Mesendoderm (in vitro differentiated cells): Measurements from ENCODE around the gene VRK2.

Experiments used
- DNase-seq: peaks from one replicate; pipeline ENCODE4 v3.0.0; 2013
- H2AK5ac ChIP-seq: 2 replicates; pipeline ENCODE4 v1.6.1; 2013; ENCODE audit warnings: low read length, inconsistent platforms
- H2BK120ac ChIP-seq: 2 replicates; pipeline ENCODE4 v1.6.1; 2013; ENCODE audit warnings: low read depth, mild to moderate bottlenecking, low read length, moderate library complexity, mixed read lengths
- H2BK15ac ChIP-seq: replicated peaks from 2 replicates; pipeline ENCODE4 v1.6.1; 2013; ENCODE audit warnings: low read depth, mild to moderate bottlenecking, moderate library complexity
- H2BK5ac ChIP-seq: 2 replicates; pipeline ENCODE4 v1.6.1; 2013; ENCODE audit warnings: low read length, inconsistent platforms
- H3K18ac ChIP-seq: 2 replicates; pipeline ENCODE4 v1.6.1; 2013; ENCODE audit warnings: mild to moderate bottlenecking, low read length, mixed read lengths
- H3K23ac ChIP-seq: one replicate; pipeline ENCODE4 v1.6.1; 2013; ENCODE audit warnings: low read length
- H3K27ac ChIP-seq: 2 replicates; pipeline ENCODE4 v1.5.1; 2013; ENCODE audit warnings: low read depth, mild to moderate bottlenecking, inconsistent platforms, low read length, moderate library complexity
- H3K27me3 ChIP-seq: 2 replicates; pipeline ENCODE4 v1.6.1; 2013; ENCODE audit warnings: low read length, control low read depth, mild to moderate bottlenecking, inconsistent platforms; ENCODE audit not compliant: insufficient read depth, poor library complexity
- H3K36me3 ChIP-seq: 2 replicates; pipeline ENCODE4 v1.6.1; 2013; ENCODE audit warnings: low read length, inconsistent platforms; ENCODE audit not compliant: control insufficient read depth, insufficient read depth
- H3K4ac ChIP-seq: one replicate; pipeline ENCODE4 v1.6.1; 2013; ENCODE audit warnings: low read depth, mild to moderate bottlenecking, low read length, moderate library complexity
- H3K4me1 ChIP-seq: 2 replicates; pipeline ENCODE4 v1.6.1; 2013; ENCODE audit warnings: low read depth, low read length, inconsistent platforms; ENCODE audit not compliant: control insufficient read depth
- H3K4me2 ChIP-seq: 2 replicates; pipeline ENCODE4 v1.6.1; 2013; ENCODE audit warnings: low read length
- H3K4me3 ChIP-seq: 2 replicates; pipeline ENCODE4 v1.5.1; 2013; ENCODE audit warnings: mild to moderate bottlenecking, low read length
- H3K56ac ChIP-seq: one replicate; pipeline ENCODE4 v1.6.1; 2013; ENCODE audit warnings: low read length
- H3K79me1 ChIP-seq: 2 replicates; pipeline ENCODE4 v1.6.1; 2013; ENCODE audit warnings: low read length, inconsistent platforms
- H3K79me2 ChIP-seq: 2 replicates; pipeline ENCODE4 v1.6.1; 2013; ENCODE audit warnings: mild to moderate bottlenecking, low read length; ENCODE audit not compliant: control insufficient read depth, insufficient read depth
- H3K9ac ChIP-seq: 2 replicates; pipeline ENCODE4 v1.6.1; 2013; ENCODE audit warnings: low read length, inconsistent platforms
- H4K5ac ChIP-seq: one replicate; pipeline ENCODE4 v1.6.1; 2013; ENCODE audit warnings: low read length
- H4K8ac ChIP-seq: one replicate; pipeline ENCODE4 v1.6.1; 2013; ENCODE audit warnings: low read depth, mild to moderate bottlenecking, control low read depth, low read length, moderate library complexity
- WGBS: extraction: QIAGEN DNeasy Blood & Tissue Kit; methylation state at CpG from one replicate; pipeline ENCODE4 v1.1.7; 2013; ENCODE audit warnings: low lambda C conversion rate, missing lambda C conversion rate; ENCODE audit not compliant: insufficient coverage; ENCODE audit errors: extremely low coverage; 5-methylcytosine and 5-hydroxymethylcytosine counted together

The VRK2 gene

DNA sequence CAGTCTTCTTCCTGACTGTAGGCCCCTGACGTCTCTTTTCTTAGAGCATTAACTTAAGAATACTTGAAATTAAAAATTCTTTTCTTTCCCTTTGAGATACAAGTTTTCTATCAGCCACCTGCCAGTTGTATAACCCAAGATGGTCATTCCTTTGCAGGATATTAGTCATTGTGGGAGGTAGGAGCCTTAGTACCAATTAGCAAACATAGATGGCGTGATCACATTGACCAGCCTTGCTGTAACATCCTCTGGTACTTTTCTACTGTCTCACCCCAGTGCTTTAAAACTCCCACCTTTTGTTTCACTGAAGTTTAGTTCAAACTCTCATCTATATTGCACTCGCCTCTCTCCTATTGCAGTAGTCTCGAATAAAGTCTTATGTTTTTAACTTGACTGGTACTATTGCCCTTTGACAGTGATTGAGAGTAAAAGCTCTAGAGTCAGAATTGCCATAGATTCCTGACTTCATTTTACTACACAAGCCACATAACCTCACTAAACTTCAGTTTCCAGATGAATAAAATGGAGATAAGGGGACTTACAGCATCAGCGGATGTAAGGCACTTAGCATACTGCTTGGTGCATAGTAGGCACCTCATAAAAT is 74.1 kb downstream of the VRK2 start:
- Histone ChIP-seq H3K23ac (no peak overlapping the region), H3K36me3 (no peaks in the 10 kb centered on the region), H2BK5ac (no peak overlapping the region), H2AK5ac (no peak overlapping the region), H4K8ac (no peak overlapping the region), H3K4ac (no peak overlapping the region), H3K4me2 (no peak overlapping the region), H3K79me1 (no peaks in the 10 kb centered on the region), H3K79me2 (no peaks in the 10 kb centered on the region), H3K4me3 (no peak overlapping the region), H4K5ac (no peak overlapping the region), H2BK120ac (no peak overlapping the region), H3K4me1 (no peaks in the 10 kb centered on the region), H3K27ac (no peak overlapping the region), H2BK15ac (no peak overlapping the region), H3K9ac (no peak overlapping the region), H3K27me3 (no peaks in the 10 kb centered on the region), H3K56ac (no peak overlapping the region), H3K18ac (no peak overlapping the region)
- no peak for DNase-seq
- no CpG with 5 or more reads among the region's 5 CpGs for WGBS

DNA sequence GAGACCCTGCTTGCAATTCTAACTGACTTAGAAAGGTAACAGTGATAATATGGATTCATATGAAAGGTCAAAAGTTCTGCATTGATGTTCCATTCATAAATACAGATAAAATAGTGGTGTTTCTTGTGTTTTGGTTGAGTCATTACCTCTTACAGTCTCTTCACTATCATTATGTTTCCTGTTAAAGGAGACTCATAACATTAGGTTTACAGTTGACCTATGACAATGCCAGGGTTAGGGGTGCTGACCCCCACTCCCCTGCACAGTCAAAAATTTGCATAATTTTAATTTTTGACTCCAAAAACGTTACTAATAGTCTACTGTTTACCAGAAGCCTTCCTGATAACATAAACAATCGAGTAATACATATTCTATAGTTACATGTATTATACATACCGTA is 75.4 kb downstream of the VRK2 start:
- no peaks in the 10 kb centered on the region for H3K79me1 ChIP-seq
- no peak overlapping the region for H2BK5ac ChIP-seq
- no peak overlapping the region for H3K9ac ChIP-seq
- no peak overlapping the region for H4K8ac ChIP-seq
- H3K79me2 ChIP-seq: no peaks in the 10 kb centered on the region
- H2AK5ac ChIP-seq: no peak overlapping the region
- no peak for DNase-seq
- no CpG with 5 or more reads among the region's 3 CpGs for WGBS
- H3K4ac ChIP-seq: no peak overlapping the region
- no peak overlapping the region for H3K4me2 ChIP-seq
- H3K27ac ChIP-seq: no peak overlapping the region
- H3K23ac ChIP-seq: no peak overlapping the region
- no peaks in the 10 kb centered on the region for H3K4me1 ChIP-seq
- H3K56ac ChIP-seq: no peak overlapping the region
- H2BK120ac ChIP-seq: no peak overlapping the region
- H3K36me3 ChIP-seq: no peaks in the 10 kb centered on the region
- no peak overlapping the region for H3K18ac ChIP-seq
- H3K27me3 ChIP-seq: no peaks in the 10 kb centered on the region
- H2BK15ac ChIP-seq: no peak overlapping the region
- no peak overlapping the region for H3K4me3 ChIP-seq
- no peak overlapping the region for H4K5ac ChIP-seq

DNA sequence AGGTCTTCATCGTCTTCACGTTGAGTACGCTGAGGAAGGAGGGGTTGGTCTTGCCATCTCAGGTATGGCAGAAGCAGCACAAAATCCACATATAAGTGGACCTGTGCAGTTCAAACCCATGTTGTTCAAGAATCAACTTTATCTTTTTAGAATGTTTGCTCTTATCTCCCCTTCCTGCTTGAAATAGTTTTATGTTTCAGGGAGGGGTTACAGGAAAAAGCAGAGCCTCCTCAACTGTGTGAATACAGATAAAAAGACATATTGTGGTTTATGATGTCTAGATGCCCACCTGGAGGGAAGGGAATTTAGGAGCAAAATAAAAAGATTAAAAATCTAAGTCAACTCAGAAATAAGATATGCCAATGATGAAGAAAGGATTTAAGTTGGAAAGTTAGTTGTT is 75.9 kb downstream of the VRK2 start:
- Histone ChIP-seq H3K4me1 (no peaks in the 10 kb centered on the region), H3K36me3 (no peaks in the 10 kb centered on the region), H3K4ac (no peak overlapping the region), H4K5ac (no peak overlapping the region), H3K4me3 (no peak overlapping the region), H3K79me2 (no peaks in the 10 kb centered on the region), H2AK5ac (no peak overlapping the region), H3K79me1 (no peaks in the 10 kb centered on the region), H2BK120ac (no peak overlapping the region), H3K27me3 (no peaks in the 10 kb centered on the region), H4K8ac (no peak overlapping the region), H3K23ac (no peak overlapping the region), H3K18ac (no peak overlapping the region), H2BK15ac (no peak overlapping the region), H2BK5ac (no peak overlapping the region), H3K27ac (no peak overlapping the region), H3K4me2 (no peak overlapping the region), H3K9ac (no peak overlapping the region), H3K56ac (no peak overlapping the region)
- WGBS: no CpG with 5 or more reads among the region's 3 CpGs
- DNase-seq: no peak

DNA sequence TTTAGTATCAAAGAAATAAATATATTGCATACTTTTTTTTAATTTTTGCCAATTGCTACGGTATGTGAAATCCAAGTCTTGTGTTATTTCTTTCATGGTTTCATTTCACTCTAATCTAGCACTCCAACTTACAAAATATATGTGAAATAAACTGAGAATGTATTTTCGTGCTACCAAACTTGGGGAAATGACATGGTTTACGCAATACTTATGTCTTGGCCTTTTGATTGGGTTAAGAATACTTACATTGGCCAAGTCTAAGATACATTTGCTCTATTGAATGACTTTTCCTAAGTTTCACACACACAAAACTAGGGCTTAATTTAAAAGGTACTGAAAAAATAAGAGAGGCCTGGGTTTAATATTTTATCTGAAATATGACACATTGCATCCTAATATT is 80.5 kb downstream of the VRK2 start:
- no peak overlapping the region for H4K8ac ChIP-seq
- H3K27ac ChIP-seq: no peak overlapping the region
- H3K23ac ChIP-seq: no peak overlapping the region
- H3K27me3 ChIP-seq: no peaks in the 10 kb centered on the region
- H4K5ac ChIP-seq: no peak overlapping the region
- no peak overlapping the region for H2BK15ac ChIP-seq
- no peak overlapping the region for H2BK120ac ChIP-seq
- no peak for DNase-seq
- H3K18ac ChIP-seq: no peak overlapping the region
- no CpG with 5 or more reads among the region's 3 CpGs for WGBS
- H3K79me2 ChIP-seq: no peaks in the 10 kb centered on the region
- no peak overlapping the region for H2BK5ac ChIP-seq
- no peaks in the 10 kb centered on the region for H3K36me3 ChIP-seq
- H2AK5ac ChIP-seq: no peak overlapping the region
- no peak overlapping the region for H3K56ac ChIP-seq
- H3K4ac ChIP-seq: no peak overlapping the region
- no peaks in the 10 kb centered on the region for H3K4me1 ChIP-seq
- no peak overlapping the region for H3K4me2 ChIP-seq
- no peak overlapping the region for H3K9ac ChIP-seq
- H3K4me3 ChIP-seq: no peak overlapping the region
- H3K79me1 ChIP-seq: no peaks in the 10 kb centered on the region

DNA sequence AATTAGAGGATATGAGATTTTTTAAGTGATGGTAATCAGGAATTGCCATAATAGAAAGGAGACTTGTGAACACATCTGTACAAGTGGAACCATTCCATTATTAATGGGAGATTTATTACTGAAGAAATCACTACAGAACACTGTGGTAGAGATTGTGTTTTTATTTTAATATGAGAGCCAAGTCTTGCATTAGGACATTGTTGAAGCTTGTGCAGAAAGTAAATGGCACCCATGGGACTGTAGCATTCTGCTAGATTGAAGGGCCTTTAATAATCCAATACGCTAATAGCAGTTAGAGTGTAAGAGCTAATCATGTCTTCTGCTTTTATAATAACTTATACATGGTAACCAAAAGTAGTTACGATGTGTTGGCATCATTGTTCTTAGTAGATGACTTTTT is 83.6 kb downstream of the VRK2 start:
- Histone ChIP-seq H3K27me3 (no peaks in the 10 kb centered on the region), H3K79me2 (no peaks in the 10 kb centered on the region), H3K4me1 (no peaks in the 10 kb centered on the region), H4K5ac (no peak overlapping the region), H2BK15ac (no peak overlapping the region), H3K36me3 (no peaks in the 10 kb centered on the region), H3K56ac (no peak overlapping the region), H2BK5ac (no peak overlapping the region), H3K18ac (no peak overlapping the region), H2BK120ac (no peak overlapping the region), H3K9ac (no peak overlapping the region), H3K4me2 (no peak overlapping the region), H4K8ac (no peak overlapping the region), H3K23ac (no peak overlapping the region), H3K4ac (no peak overlapping the region), H3K79me1 (no peaks in the 10 kb centered on the region), H3K27ac (no peak overlapping the region), H3K4me3 (no peak overlapping the region), H2AK5ac (no peak overlapping the region)
- no peak for DNase-seq
- no CpG with 5 or more reads among the region's 2 CpGs for WGBS
